ENCODE data around the gene MT1E. TPM values are rescaled to one million over a fixed set of nuclear protein-coding genes. Genes with fewer than 3 reads are reported as not detected.
A peak's percentile ranks its signal among the peaks of the same experiment; 100 is the strongest.
"Not testable (repeated sequence)": the region's sequence is repeated elsewhere in the genome, so short reads cannot be mapped to it uniquely, and the experiment has no call there.

The MT1E gene
- total RNA-seq, 2 donors from 2014 or later, result 5.5 TPM; not detected in 1

DNA sequence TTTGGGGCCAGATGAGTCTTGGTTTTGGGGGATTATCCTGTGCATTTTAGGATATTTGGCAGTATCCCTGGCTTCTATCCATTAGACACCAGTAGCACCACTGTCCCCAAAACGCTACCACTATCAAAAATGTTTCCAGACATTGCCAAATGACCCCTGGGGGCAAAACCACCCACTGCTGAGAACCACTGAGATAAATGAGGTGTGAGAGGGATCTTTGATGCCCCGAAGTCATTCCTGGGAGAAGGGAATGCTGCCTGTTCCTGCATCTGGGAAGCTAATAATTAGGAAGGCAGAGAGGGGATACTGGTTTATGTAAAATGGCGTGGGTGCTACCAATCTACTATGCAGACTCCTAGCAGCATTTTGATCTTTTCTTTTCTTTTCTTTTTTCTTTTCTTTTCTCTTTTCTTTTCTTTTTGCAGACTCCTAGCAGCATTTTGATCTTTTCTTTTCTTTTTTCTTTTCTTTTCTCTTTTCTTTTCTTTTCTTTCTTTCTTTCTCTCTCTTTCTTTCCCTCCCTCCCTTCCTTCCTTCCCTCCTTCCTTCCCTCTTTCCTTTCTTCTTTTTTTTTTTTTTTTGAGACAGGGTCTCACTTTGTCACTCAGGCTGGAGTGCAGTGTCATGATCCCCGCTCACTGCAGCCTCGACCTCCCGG, 45.1 kb upstream of the MT1E start:
- peaks cover 9% of the 10 kb centered on the region for H3K27me3 Mint-ChIP-seq (ENCODE audit: insufficient read depth)
- H3K4me1 Mint-ChIP-seq, result peaks cover 21% of the 10 kb centered on the region
- DNase-seq, result no peak

DNA sequence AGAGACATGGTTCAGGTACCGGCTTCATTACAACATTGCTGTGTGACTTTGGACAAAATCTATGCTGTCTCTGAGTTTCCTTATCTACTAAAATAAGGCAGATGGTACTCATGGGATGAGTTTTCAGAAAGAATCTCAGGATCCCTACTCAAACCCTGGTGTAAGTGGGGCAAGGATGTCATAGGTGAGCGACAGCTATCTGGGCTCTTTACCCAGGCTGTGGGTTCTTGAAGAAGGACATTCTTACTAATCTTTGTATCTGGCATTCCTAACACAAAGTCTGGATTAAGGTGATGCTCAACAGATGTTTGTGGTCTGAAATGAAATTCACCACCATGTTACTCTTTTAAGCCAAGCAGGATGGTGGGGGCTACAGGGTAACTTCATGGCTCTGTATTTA, 42.7 kb upstream of the MT1E start:
- not testable (repeated sequence) for H3K4me3 ChIP-seq (ENCODE audit: low read length); H3K4me3 Mint-ChIP-seq; DNase-seq; H3K36me3 ChIP-seq (ENCODE audit: control insufficient read depth, insufficient read depth, low read length); H3K27ac Mint-ChIP-seq; H3K36me3 Mint-ChIP-seq (ENCODE audit: low read depth); H3K4me1 ChIP-seq (ENCODE audit: control insufficient read depth, insufficient read depth, low read length); H3K9me3 Mint-ChIP-seq; H3K9ac ChIP-seq (ENCODE audit: extremely low read depth, low read length, poor library complexity, severe bottlenecking); H3K27ac ChIP-seq (ENCODE audit: low read depth, low read length); H3K9me3 ChIP-seq (ENCODE audit: control insufficient read depth, low read length)
- H3K27me3 ChIP-seq (ENCODE audit: control insufficient read depth, insufficient read depth, low read length, poor library complexity, severe bottlenecking), result peaks cover 18% of the 10 kb centered on the region
- peaks cover 21% of the 10 kb centered on the region for H3K4me1 Mint-ChIP-seq
- WGBS, 2 experiments (ENCODE audit: insufficient coverage in 1 of 2, insufficient read length in 1 of 2), result 94 to 100% methylated on average over 1 to 2 of the region's 2 CpGs
- H3K27me3 Mint-ChIP-seq (ENCODE audit: insufficient read depth), result peaks cover 32% of the 10 kb centered on the region

More for the DNA sequence above, 45.1 kb upstream of the MT1E start:
- TF ChIP-seq, protein P1, sequence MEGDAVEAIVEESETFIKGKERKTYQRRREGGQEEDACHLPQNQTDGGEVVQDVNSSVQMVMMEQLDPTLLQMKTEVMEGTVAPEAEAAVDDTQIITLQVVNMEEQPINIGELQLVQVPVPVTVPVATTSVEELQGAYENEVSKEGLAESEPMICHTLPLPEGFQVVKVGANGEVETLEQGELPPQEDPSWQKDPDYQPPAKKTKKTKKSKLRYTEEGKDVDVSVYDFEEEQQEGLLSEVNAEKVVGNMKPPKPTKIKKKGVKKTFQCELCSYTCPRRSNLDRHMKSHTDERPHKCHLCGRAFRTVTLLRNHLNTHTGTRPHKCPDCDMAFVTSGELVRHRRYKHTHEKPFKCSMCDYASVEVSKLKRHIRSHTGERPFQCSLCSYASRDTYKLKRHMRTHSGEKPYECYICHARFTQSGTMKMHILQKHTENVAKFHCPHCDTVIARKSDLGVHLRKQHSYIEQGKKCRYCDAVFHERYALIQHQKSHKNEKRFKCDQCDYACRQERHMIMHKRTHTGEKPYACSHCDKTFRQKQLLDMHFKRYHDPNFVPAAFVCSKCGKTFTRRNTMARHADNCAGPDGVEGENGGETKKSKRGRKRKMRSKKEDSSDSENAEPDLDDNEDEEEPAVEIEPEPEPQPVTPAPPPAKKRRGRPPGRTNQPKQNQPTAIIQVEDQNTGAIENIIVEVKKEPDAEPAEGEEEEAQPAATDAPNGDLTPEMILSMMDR (conservative IDR thresholded peaks at IDR 0.05), result no peak
- H3K27ac ChIP-seq (ENCODE audit: low read depth, low read length), result no peak overlapping the region
- H3K36me3 ChIP-seq (ENCODE audit: control insufficient read depth, insufficient read depth, low read length), result no peaks in the 10 kb centered on the region
- H3K27ac Mint-ChIP-seq, result no peak overlapping the region
- no peak overlapping the region for H3K9ac ChIP-seq (ENCODE audit: extremely low read depth, low read length, poor library complexity, severe bottlenecking)
- no peaks in the 10 kb centered on the region for H3K27me3 ChIP-seq (ENCODE audit: control insufficient read depth, insufficient read depth, low read length, poor library complexity, severe bottlenecking)
- H3K9me3 ChIP-seq (ENCODE audit: control insufficient read depth, low read length), result peaks cover 8% of the 10 kb centered on the region
- H3K4me1 ChIP-seq (ENCODE audit: control insufficient read depth, insufficient read depth, low read length), result peaks cover 3% of the 10 kb centered on the region
- peaks cover 9% of the 10 kb centered on the region for H3K9me3 Mint-ChIP-seq
- no peaks in the 10 kb centered on the region for H3K36me3 Mint-ChIP-seq (ENCODE audit: low read depth)
- 92% methylated on average over 5 to 6 of the region's 6 CpGs for WGBS, 2 experiments (ENCODE audit: insufficient coverage in 1 of 2, insufficient read length in 1 of 2)
- H3K4me3 ChIP-seq (ENCODE audit: low read length), result no peak overlapping the region
- no peak overlapping the region for H3K4me3 Mint-ChIP-seq

DNA sequence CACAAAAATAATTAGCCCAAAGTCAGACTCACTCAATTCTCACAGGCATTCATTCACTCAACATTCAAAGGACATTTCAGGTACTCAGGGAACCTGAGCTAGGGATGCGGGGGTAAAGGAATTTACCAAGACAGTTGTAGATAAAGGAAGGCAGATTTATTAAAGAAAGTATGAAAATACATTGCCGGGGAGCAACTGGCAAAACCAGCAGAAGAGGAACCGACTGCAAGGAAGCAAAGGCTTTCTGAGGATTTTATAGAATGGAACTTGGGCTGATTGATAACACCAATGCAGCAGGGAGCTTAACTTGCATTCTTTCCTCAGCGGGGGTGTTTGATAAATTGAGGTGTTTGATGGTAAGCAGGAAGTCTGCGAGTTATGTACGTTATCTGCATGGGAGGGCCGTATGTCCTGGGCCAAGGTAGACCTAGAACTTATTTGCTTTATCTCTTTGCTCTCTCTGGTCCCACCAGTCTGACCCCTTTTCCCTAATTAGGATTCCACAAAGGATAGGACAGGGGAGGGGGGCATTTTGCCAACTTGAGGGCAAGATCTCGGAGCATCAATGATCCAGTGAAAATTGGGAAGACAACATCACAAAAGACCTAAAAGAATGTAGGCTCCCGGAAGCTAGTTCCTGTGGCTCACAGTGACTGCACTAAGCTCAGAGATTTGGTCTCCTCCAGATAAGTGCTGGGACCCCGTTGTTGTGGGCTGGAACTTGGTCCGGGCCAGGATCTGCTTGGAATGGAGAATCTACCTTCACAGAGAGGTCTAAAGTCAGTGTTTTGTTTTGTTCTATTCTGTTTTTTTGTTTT, 42.0 kb upstream of the MT1E start:
- H3K4me3 ChIP-seq (ENCODE audit: low read length), result no peak overlapping the region
- H3K36me3 Mint-ChIP-seq (ENCODE audit: low read depth), result no peaks in the 10 kb centered on the region
- H3K27ac ChIP-seq (ENCODE audit: low read depth, low read length), result no peak overlapping the region
- no peaks in the 10 kb centered on the region for H3K9me3 ChIP-seq (ENCODE audit: control insufficient read depth, low read length)
- no peak overlapping the region for H3K9ac ChIP-seq (ENCODE audit: extremely low read depth, low read length, poor library complexity, severe bottlenecking)
- peak; percentile 64 for DNase-seq
- peak overlapping the region; percentile 93 for H3K27ac Mint-ChIP-seq
- no peaks in the 10 kb centered on the region for H3K9me3 Mint-ChIP-seq
- peaks cover 24% of the 10 kb centered on the region for H3K27me3 ChIP-seq (ENCODE audit: control insufficient read depth, insufficient read depth, low read length, poor library complexity, severe bottlenecking)
- peaks cover 3% of the 10 kb centered on the region for H3K4me1 ChIP-seq (ENCODE audit: control insufficient read depth, insufficient read depth, low read length)
- peaks cover 38% of the 10 kb centered on the region for H3K27me3 Mint-ChIP-seq (ENCODE audit: insufficient read depth)
- peaks cover 21% of the 10 kb centered on the region for H3K4me1 Mint-ChIP-seq
- no peaks in the 10 kb centered on the region for H3K36me3 ChIP-seq (ENCODE audit: control insufficient read depth, insufficient read depth, low read length)
- H3K4me3 Mint-ChIP-seq, result no peak overlapping the region
- TF ChIP-seq, protein P1 (conservative IDR thresholded peaks at IDR 0.05), result no peak
- 64 to 78% methylated on average over 7 to 11 of the region's 11 CpGs for WGBS, 2 experiments (ENCODE audit: insufficient coverage in 1 of 2, insufficient read length in 1 of 2)
